ENCODE measurements around the gene DDX31. TPM values are rescaled to one million over a fixed set of nuclear protein-coding genes. Genes with fewer than 3 reads are reported as not detected.
A peak's percentile ranks its signal among the peaks of the same experiment; 100 is the strongest.
"Not testable (repeated sequence)": the region's sequence is repeated elsewhere in the genome, so short reads cannot be mapped to it uniquely, and the experiment has no call there.

The DDX31 gene
- total RNA-seq, 1 experiment from 2014 or later, result 25.8 TPM

DNA sequence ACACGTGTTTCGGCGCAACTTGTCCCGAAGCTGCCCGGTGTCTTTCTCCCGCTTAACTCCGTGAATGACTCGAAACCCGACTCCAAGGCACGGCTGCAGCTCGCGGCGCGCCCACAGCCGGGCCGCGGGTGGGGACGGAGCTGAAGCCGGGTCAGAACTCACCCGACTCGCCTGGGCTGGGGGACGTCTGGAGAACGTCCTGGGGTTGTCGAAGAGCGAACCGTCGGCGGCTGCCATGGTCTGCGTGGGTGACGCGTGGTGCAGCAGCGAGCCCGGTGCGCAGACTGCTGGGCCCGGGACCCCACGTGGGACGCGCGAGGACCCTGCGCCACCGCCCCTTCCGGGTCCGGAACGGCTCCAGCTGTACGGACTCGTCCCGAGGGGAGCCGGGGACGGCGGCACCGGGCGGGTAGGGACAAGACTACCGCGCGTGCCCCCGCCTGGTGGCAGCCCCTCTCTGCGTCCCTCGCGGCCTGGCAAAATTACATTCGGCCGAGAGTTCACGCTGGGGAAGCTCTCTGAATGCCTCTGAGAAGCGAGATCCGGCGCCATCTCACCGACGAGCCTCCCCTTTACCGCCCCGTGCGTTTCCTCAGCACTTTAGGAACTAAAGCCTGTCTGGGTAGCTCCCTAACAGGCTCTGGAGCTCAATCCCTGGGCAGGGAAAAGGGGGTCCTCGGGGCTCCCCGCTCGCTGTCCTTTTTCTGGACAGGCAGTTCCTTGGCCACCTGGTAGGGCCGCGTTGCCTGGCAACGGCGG, at the start of gene DDX31 (continued):
- TF ChIP-seq, protein P1, sequence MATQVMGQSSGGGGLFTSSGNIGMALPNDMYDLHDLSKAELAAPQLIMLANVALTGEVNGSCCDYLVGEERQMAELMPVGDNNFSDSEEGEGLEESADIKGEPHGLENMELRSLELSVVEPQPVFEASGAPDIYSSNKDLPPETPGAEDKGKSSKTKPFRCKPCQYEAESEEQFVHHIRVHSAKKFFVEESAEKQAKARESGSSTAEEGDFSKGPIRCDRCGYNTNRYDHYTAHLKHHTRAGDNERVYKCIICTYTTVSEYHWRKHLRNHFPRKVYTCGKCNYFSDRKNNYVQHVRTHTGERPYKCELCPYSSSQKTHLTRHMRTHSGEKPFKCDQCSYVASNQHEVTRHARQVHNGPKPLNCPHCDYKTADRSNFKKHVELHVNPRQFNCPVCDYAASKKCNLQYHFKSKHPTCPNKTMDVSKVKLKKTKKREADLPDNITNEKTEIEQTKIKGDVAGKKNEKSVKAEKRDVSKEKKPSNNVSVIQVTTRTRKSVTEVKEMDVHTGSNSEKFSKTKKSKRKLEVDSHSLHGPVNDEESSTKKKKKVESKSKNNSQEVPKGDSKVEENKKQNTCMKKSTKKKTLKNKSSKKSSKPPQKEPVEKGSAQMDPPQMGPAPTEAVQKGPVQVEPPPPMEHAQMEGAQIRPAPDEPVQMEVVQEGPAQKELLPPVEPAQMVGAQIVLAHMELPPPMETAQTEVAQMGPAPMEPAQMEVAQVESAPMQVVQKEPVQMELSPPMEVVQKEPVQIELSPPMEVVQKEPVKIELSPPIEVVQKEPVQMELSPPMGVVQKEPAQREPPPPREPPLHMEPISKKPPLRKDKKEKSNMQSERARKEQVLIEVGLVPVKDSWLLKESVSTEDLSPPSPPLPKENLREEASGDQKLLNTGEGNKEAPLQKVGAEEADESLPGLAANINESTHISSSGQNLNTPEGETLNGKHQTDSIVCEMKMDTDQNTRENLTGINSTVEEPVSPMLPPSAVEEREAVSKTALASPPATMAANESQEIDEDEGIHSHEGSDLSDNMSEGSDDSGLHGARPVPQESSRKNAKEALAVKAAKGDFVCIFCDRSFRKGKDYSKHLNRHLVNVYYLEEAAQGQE (IDR thresholded peaks at IDR 0.05; ENCODE audit: low read depth), result no peak
- TF ChIP-seq EGR1 (IDR thresholded peaks at IDR 0.05; ENCODE audit: low read depth) (peak; percentile 46; the same call in 1 of the 2 replicates), JUND (IDR thresholded peaks at IDR 0.05) (no peak), ZFX (IDR thresholded peaks at IDR 0.05) (no peak; the same call in 1 of the 2 replicates), EZH2 (IDR thresholded peaks at IDR 0.05) (no peak), POLR2A (IDR thresholded peaks at IDR 0.05; ENCODE audit: borderline replicate concordance, extremely low read depth, insufficient read depth, insufficient read length) (peak; percentile 61), CEBPB (IDR thresholded peaks at IDR 0.05; ENCODE audit: low read depth) (no peak), SP1 (IDR thresholded peaks at IDR 0.05; ENCODE audit: low read depth) (peak; percentile 36)

DNA sequence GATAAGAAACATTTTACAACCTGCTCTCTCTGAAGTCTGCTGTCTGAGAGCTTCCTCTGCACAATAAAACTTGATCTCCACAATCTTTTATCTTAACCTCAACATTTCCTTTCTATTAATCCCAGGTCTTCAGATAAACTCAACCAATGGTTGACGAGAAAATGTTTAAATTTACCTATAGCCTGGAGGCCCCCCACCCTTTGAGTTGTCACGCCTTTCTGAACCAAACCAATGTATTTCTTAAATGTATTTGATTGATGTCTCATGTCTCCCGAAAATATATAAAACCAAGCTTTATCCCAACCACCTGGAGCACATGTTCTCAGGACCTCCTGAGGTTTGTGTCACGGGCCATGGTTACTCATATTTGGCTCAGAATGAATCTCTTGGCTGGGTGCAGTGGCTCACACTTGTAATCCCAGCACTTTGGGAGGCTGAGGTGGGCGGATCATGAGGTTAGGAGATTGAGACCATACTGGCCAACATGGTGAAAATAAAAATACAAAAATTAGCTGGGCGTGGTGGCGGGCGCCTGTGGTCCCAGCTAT, 48.7 kb upstream of the DDX31 start:
- H3K4me2 ChIP-seq (ENCODE audit: low read length); H3K4me1 ChIP-seq (ENCODE audit: control insufficient read depth in 1 of 2, insufficient read depth in 2 of 2, low read length in 2 of 2); POLR2A ChIA-PET; CTCF ChIA-PET; intact Hi-C loops (cut with micrococcal nuclease); H2AFZ ChIP-seq (ENCODE audit: low read depth, low read length, poor library complexity, severe bottlenecking); RAD21 ChIA-PET (ENCODE audit: low non-redundant PET in 1 of 2, low total read pairs in 2 of 2, uncharacterized antibody in 2 of 2, unreplicated experiment in 2 of 2); H3K9me3 ChIP-seq (ENCODE audit: control insufficient read depth in 1 of 2, insufficient read depth in 1 of 2, low read depth in 1 of 2, low read length in 2 of 2); H3K9me2 ChIP-seq (ENCODE audit: insufficient read depth); H3K9ac ChIP-seq (ENCODE audit: low read length); H4K20me1 ChIP-seq (ENCODE audit: insufficient read depth); H3K27ac ChIP-seq (ENCODE audit: low read depth, low read length); BruUV-seq (replicated peaks); H3K79me2 ChIP-seq (ENCODE audit: insufficient read depth, low read length); DNase-seq (ENCODE audit: low read depth, low spot score); H3K36me3 ChIP-seq (ENCODE audit: control insufficient read depth in 1 of 2, insufficient read depth in 2 of 2, low read length in 2 of 2); H3K4me3 ChIP-seq (replicated peaks in 1 of 2; ENCODE audit: low read depth in 1 of 2, low read length in 2 of 2); ATAC-seq: not testable (repeated sequence)
- H3K27me3 ChIP-seq (ENCODE audit: insufficient read depth, low read length), result peaks cover 11% of the 10 kb centered on the region; the same call in 1 of the 2 replicates
